ENCODE measurements around the gene TNS2. TPM values are rescaled to one million over a fixed set of nuclear protein-coding genes. Genes with fewer than 3 reads are reported as not detected.

The TNS2 gene
- total and polyA plus RNA-seq, 2 of the 13 experiments (the other 11 are each of a cell fraction or from before 2014, with no cell fraction given) = 8.9 to 20.4 TPM

GRCh38 chr12:53046655-53047220, 3.1 kb upstream of the TNS2 start (continued):
- TF ChIP-seq, protein P1, sequence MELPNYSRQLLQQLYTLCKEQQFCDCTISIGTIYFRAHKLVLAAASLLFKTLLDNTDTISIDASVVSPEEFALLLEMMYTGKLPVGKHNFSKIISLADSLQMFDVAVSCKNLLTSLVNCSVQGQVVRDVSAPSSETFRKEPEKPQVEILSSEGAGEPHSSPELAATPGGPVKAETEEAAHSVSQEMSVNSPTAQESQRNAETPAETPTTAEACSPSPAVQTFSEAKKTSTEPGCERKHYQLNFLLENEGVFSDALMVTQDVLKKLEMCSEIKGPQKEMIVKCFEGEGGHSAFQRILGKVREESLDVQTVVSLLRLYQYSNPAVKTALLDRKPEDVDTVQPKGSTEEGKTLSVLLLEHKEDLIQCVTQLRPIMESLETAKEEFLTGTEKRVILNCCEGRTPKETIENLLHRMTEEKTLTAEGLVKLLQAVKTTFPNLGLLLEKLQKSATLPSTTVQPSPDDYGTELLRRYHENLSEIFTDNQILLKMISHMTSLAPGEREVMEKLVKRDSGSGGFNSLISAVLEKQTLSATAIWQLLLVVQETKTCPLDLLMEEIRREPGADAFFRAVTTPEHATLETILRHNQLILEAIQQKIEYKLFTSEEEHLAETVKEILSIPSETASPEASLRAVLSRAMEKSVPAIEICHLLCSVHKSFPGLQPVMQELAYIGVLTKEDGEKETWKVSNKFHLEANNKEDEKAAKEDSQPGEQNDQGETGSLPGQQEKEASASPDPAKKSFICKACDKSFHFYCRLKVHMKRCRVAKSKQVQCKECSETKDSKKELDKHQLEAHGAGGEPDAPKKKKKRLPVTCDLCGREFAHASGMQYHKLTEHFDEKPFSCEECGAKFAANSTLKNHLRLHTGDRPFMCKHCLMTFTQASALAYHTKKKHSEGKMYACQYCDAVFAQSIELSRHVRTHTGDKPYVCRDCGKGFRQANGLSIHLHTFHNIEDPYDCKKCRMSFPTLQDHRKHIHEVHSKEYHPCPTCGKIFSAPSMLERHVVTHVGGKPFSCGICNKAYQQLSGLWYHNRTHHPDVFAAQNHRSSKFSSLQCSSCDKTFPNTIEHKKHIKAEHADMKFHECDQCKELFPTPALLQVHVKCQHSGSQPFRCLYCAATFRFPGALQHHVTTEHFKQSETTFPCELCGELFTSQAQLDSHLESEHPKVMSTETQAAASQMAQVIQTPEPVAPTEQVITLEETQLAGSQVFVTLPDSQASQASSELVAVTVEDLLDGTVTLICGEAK (IDR thresholded peaks at IDR 0.05) = no peak
- TF ChIP-seq, protein P1 (CRISPR knock-in tag; IDR thresholded peaks at IDR 0.05) = no peak; the same call in 1 of the 2 replicates
- TF ChIP-seq SP140L (CRISPR knock-in tag; IDR thresholded peaks at IDR 0.05; ENCODE audit: borderline replicate concordance) = no peak
- TF ChIP-seq MED13 (CRISPR knock-in tag; IDR thresholded peaks at IDR 0.05) = no peak
- TF ChIP-seq NFYB (CRISPR knock-in tag; IDR thresholded peaks at IDR 0.05) = no peak
- TF ChIP-seq SMARCE1 (IDR thresholded peaks at IDR 0.05; ENCODE audit: borderline replicate concordance) = no peak
- no peak for TF ChIP-seq KMT2A (CRISPR knock-in tag; IDR thresholded peaks at IDR 0.05)
- TF ChIP-seq ATM (IDR thresholded peaks at IDR 0.05; ENCODE audit: borderline replicate concordance) = no peak
- TF ChIP-seq AKAP8 (CRISPR knock-in tag; IDR thresholded peaks at IDR 0.05) = no peak; the same call in 1 of the 2 replicates
- TF ChIP-seq SUZ12 (IDR thresholded peaks at IDR 0.05; ENCODE audit: low read depth, low read length) = no peak
- peak; percentile 25 for TF ChIP-seq ZNF883 (CRISPR knock-in tag; IDR thresholded peaks at IDR 0.05; ENCODE audit: not compliant biosample characterization)
- no peak for TF ChIP-seq ZSCAN30 (CRISPR knock-in tag; IDR thresholded peaks at IDR 0.05)
- no peak for TF ChIP-seq EP300 (IDR thresholded peaks at IDR 0.05; ENCODE audit: low read depth in 2 of 2, low read length in 2 of 2)
- no peak for TF ChIP-seq EP300 (CRISPR knock-in tag; IDR thresholded peaks at IDR 0.05; ENCODE audit: borderline replicate concordance)
- no peak for TF ChIP-seq ELK4 (CRISPR knock-in tag; IDR thresholded peaks at IDR 0.05; ENCODE audit: borderline replicate concordance)
- TF ChIP-seq SNAPC2 (CRISPR knock-in tag; IDR thresholded peaks at IDR 0.05) = no peak
- no peak for TF ChIP-seq MAX (IDR thresholded peaks at IDR 0.05)
- TF ChIP-seq XRCC5 (optimal IDR thresholded peaks at IDR 0.05; ENCODE audit: low read length) = peak; percentile 24
- no peak for TF ChIP-seq MYC (CRISPR knock-in tag; IDR thresholded peaks at IDR 0.05; ENCODE audit: borderline replicate concordance)
- no peak for TF ChIP-seq PRMT3 (CRISPR knock-in tag; IDR thresholded peaks at IDR 0.05; ENCODE audit: borderline replicate concordance, low read depth)
- TF ChIP-seq ZNF225 (CRISPR knock-in tag; IDR thresholded peaks at IDR 0.05) = no peak

All from HepG2 (cell line).